SK-N-SH treated with all-trans-retinoic acid at 6 μM for 48 hours (cell line): ENCODE data around the gene INO80B.

Source experiments
- ATAC-seq: fragments of 200-7000 bp; cut with Tn5 transposase; 3 replicates; pipeline ENCODE4 v1.9.1; 2020; ENCODE audit warnings: mild to moderate bottlenecking, moderate library complexity
- BACH2 ChIP-seq: fragments of 250-450 bp; sonication (Bioruptor Pico); IDR thresholded peaks from 2 replicates; pipeline ENCODE4 v1.9.0; 2021; ENCODE audit warnings: mild to moderate bottlenecking, borderline replicate concordance
- CREB5 ChIP-seq: fragments of 250-450 bp; sonication (Bioruptor Pico); IDR thresholded peaks from 2 replicates; pipeline ENCODE4 v1.5.1; 2020; ENCODE audit warnings: low read depth, mild to moderate bottlenecking, moderate library complexity
- CSDC2 ChIP-seq: fragments of 250-450 bp; sonication (Bioruptor Pico); IDR thresholded peaks from 2 replicates; pipeline ENCODE4 v1.5.0; 2020; ENCODE audit warnings: mild to moderate bottlenecking, moderate library complexity
- CSRNP3 ChIP-seq: fragments of 250-450 bp; sonication (Bioruptor Pico); IDR thresholded peaks from 2 replicates; pipeline ENCODE4 v1.5.1; 2021; ENCODE audit warnings: mild to moderate bottlenecking, moderate library complexity
- ESRRG ChIP-seq: fragments of 250-450 bp; sonication (Bioruptor Pico); IDR thresholded peaks from 2 replicates; pipeline ENCODE4 v1.6.1; 2021; ENCODE audit warnings: mild to moderate bottlenecking
- GLIS3 ChIP-seq: fragments of 250-450 bp; sonication (Bioruptor Pico); IDR thresholded peaks from 2 replicates; pipeline ENCODE4 v1.5.0; 2020; ENCODE audit warnings: mild to moderate bottlenecking, moderate library complexity
- ISL1 ChIP-seq: fragments of 250-450 bp; sonication (Bioruptor Pico); IDR thresholded peaks from 2 replicates; pipeline ENCODE4 v2.1.2; 2022; ENCODE audit warnings: mild to moderate bottlenecking, moderate library complexity
- OSR1 ChIP-seq: fragments of 250-450 bp; sonication (Bioruptor Pico); IDR thresholded peaks from 2 replicates; pipeline ENCODE4 v1.8.0; 2022; ENCODE audit warnings: moderate library complexity, mild to moderate bottlenecking, inconsistent platforms
- PATZ1 ChIP-seq: fragments of 250-450 bp; sonication (Bioruptor Pico); IDR thresholded peaks from 2 replicates; pipeline ENCODE4 v1.8.0; 2020; ENCODE audit warnings: mild to moderate bottlenecking, moderate library complexity, borderline replicate concordance
- POU6F1 ChIP-seq: fragments of 250-450 bp; sonication (Bioruptor Pico); IDR thresholded peaks from 2 replicates; pipeline ENCODE4 v1.8.0; 2021; ENCODE audit warnings: low read depth, mild to moderate bottlenecking, moderate library complexity, borderline replicate concordance
- PPARA ChIP-seq: fragments of 250-450 bp; sonication (Bioruptor Pico); IDR thresholded peaks from 2 replicates; pipeline ENCODE4 v1.5.0; 2020; ENCODE audit warnings: mild to moderate bottlenecking, borderline replicate concordance
- RARB ChIP-seq: fragments of 250-450 bp; sonication (Bioruptor Pico); IDR thresholded peaks from 2 replicates; pipeline ENCODE4 v1.8.0; 2021; ENCODE audit warnings: mild to moderate bottlenecking, moderate library complexity
- SNAI2 ChIP-seq: fragments of 250-450 bp; sonication (Bioruptor Pico); IDR thresholded peaks from 2 replicates; pipeline ENCODE4 v1.5.0; 2020; ENCODE audit warnings: mild to moderate bottlenecking, moderate library complexity
- TCF4 ChIP-seq: fragments of 250-450 bp; sonication (Bioruptor Pico); IDR thresholded peaks from 2 replicates; pipeline ENCODE4 v1.8.0; 2021; ENCODE audit warnings: mild to moderate bottlenecking, moderate library complexity, borderline replicate concordance
- TOX ChIP-seq: fragments of 250-450 bp; sonication (Bioruptor Pico); IDR thresholded peaks from 2 replicates; pipeline ENCODE4 v1.8.0; 2021; ENCODE audit warnings: mild to moderate bottlenecking, moderate library complexity, borderline replicate concordance
- TSHZ2 ChIP-seq: fragments of 250-450 bp; sonication (Bioruptor Pico); IDR thresholded peaks from 2 replicates; pipeline ENCODE4 v1.5.0; 2020; ENCODE audit warnings: mild to moderate bottlenecking, moderate library complexity
- ZFP3 ChIP-seq: fragments of 250-450 bp; sonication (Bioruptor Pico); IDR thresholded peaks from 2 replicates; pipeline ENCODE4 v1.5.0; 2020; ENCODE audit warnings: mild to moderate bottlenecking, moderate library complexity
- ZFP30 ChIP-seq: fragments of 450-650 bp; formaldehyde crosslinking; IDR thresholded peaks from 2 replicates; pipeline ENCODE4 v1.5.0; 2022; ENCODE audit warnings: mild to moderate bottlenecking, moderate library complexity
- ZNF70 ChIP-seq: fragments of 450-650 bp; formaldehyde crosslinking; IDR thresholded peaks from 2 replicates; pipeline ENCODE4 v1.5.0; 2020; ENCODE audit warnings: mild to moderate bottlenecking, moderate library complexity
- ZNF8 ChIP-seq: fragments of 450-650 bp; formaldehyde crosslinking; IDR thresholded peaks from 2 replicates; pipeline ENCODE4 v1.5.0; 2020; ENCODE audit warnings: mild to moderate bottlenecking, moderate library complexity

Gene INO80B

GRCh38 chr2:74502720-74503505, 48.0 kb downstream of the INO80B start:
- ATAC-seq, result no peak
- no peak for TF ChIP-seq ZFP30 (CRISPR knock-in tag)
- no peak for TF ChIP-seq PATZ1 (CRISPR knock-in tag)
- TF ChIP-seq OSR1, result no peak
- TF ChIP-seq SNAI2 (CRISPR knock-in tag), result no peak
- TF ChIP-seq BACH2, result no peak
- no peak for TF ChIP-seq ZNF70 (CRISPR knock-in tag)
- TF ChIP-seq ISL1 (CRISPR knock-in tag), result no peak
- TF ChIP-seq ZNF8 (CRISPR knock-in tag), result no peak
- no peak for TF ChIP-seq ESRRG
- no peak for TF ChIP-seq GLIS3 (CRISPR knock-in tag)
- TF ChIP-seq CSRNP3 (CRISPR knock-in tag), result no peak
- TF ChIP-seq TOX (CRISPR knock-in tag), result no peak
- no peak for TF ChIP-seq CREB5 (CRISPR knock-in tag)
- no peak for TF ChIP-seq ZFP3
- TF ChIP-seq, all 23 proteins: peak for 0

- no peak for TF ChIP-seq SNAI2 (CRISPR knock-in tag)
- TF ChIP-seq TCF4 (CRISPR knock-in tag), result no peak
- TF ChIP-seq ISL1 (CRISPR knock-in tag), result no peak
- TF ChIP-seq GLIS3 (CRISPR knock-in tag), result no peak
- no peak for TF ChIP-seq ESRRG
- TF ChIP-seq CSRNP3 (CRISPR knock-in tag), result no peak
- TF ChIP-seq POU6F1 (CRISPR knock-in tag), result no peak
- no peak for TF ChIP-seq ZNF8 (CRISPR knock-in tag)
- ATAC-seq, result no peak
Observed at GRCh38 chr2:74503506-74504475, 48.9 kb downstream of the INO80B start.

- ATAC-seq, result no peak
- TF ChIP-seq PATZ1 (CRISPR knock-in tag) (no peak), CSDC2 (CRISPR knock-in tag) (no peak), ZFP30 (CRISPR knock-in tag) (no peak), RARB (CRISPR knock-in tag) (no peak), PPARA (CRISPR knock-in tag) (no peak), OSR1 (no peak), TSHZ2 (no peak)
Observed at GRCh38 chr2:74504591-74504990, 49.7 kb downstream of the INO80B start.
